Activated naive CD4-positive, alpha-beta T cell treated with anti-CD3 and anti-CD28 coated beads for 36 hours (primary cell): ENCODE measurements around the gene MYMK. TPM values are rescaled to one million over a fixed set of nuclear protein-coding genes. Genes with fewer than 3 reads are reported as not detected.
A peak's percentile ranks its signal among the peaks of the same experiment; 100 is the strongest.

Experiments used
- CTCF ChIA-PET: fragments of 350-600 bp; sonication (Branson Sonifier 250); formaldehyde crosslinking; loops from one replicate; lab custom pipeline; 2021; ENCODE audit warnings: antibody characterized with exemption; lab: Charles Lee
- DNase-seq: peaks from one replicate; pipeline ENCODE4 v3.0.0-alpha.2; 2020
- H3K27ac Mint-ChIP-seq: one replicate; pipeline ENCODE4 v1.8.0; 2021; ENCODE audit warnings: mild to moderate bottlenecking, mixed read lengths
- H3K27me3 Mint-ChIP-seq: one replicate; pipeline ENCODE4 v1.8.0; 2021; ENCODE audit warnings: low read depth, mixed read lengths
- H3K36me3 Mint-ChIP-seq: one replicate; pipeline ENCODE4 v1.8.0; 2021; ENCODE audit warnings: low read depth, mixed read lengths
- H3K4me1 Mint-ChIP-seq: one replicate; pipeline ENCODE4 v1.8.0; 2021; ENCODE audit warnings: low read depth, mixed read lengths
- H3K4me3 Mint-ChIP-seq: one replicate; pipeline ENCODE4 v1.8.0; 2021; ENCODE audit warnings: mild to moderate bottlenecking, moderate library complexity, mixed read lengths
- H3K9me3 Mint-ChIP-seq: one replicate; pipeline ENCODE4 v1.8.0; 2021; ENCODE audit warnings: mixed read lengths
- intact Hi-C: fragments of 100-400 bp; cut with micrococcal nuclease; formaldehyde crosslinking; loops from one replicate; pipeline ENCODE4 v1.15.1; 2023
- total RNA-seq, 2 experiments: library from RNA; stranded (reverse); gene quantifications; one replicate each; pipeline ENCODE4 v1.2.3, GENCODE V29; 2021

The MYMK gene
- total RNA-seq, 2 experiments from 2014 or later = not detected

- no peaks in the 10 kb centered on the region for H3K36me3 Mint-ChIP-seq
- no peaks in the 10 kb centered on the region for H3K9me3 Mint-ChIP-seq
- H3K4me1 Mint-ChIP-seq = peaks cover 3% of the 10 kb centered on the region
- CTCF ChIA-PET = interaction anchor here (0.6 to 1.5 kb wide), 2 partner anchors 251 to 273 kb away, joined by 3 read pairs; no protein-coding TSS in a partner anchor
- no peak for DNase-seq
- H3K27ac Mint-ChIP-seq = no peak overlapping the region
- intact Hi-C loops = loop anchor here (5.0 kb wide), 2 partner anchors 132 to 152 kb away; partner anchors contain the start of genes SURF1, SURF2 and SURF6
- H3K27me3 Mint-ChIP-seq = no peaks in the 10 kb centered on the region
- no peak overlapping the region for H3K4me3 Mint-ChIP-seq
Measured at GRCh38 chr9:133489253-133490190, 35.2 kb downstream of the MYMK start.

GRCh38 chr9:133488686-133489252 is 36.0 kb downstream of the MYMK start:
- H3K4me1 Mint-ChIP-seq = peaks cover 3% of the 10 kb centered on the region
- CTCF ChIA-PET = interaction anchor here (0.6 to 1.5 kb wide), 4 partner anchors 83 to 310 kb away, joined by 3 to 4 read pairs (median 3); no protein-coding TSS in a partner anchor
- no peaks in the 10 kb centered on the region for H3K36me3 Mint-ChIP-seq
- no peaks in the 10 kb centered on the region for H3K27me3 Mint-ChIP-seq
- no peak overlapping the region for H3K27ac Mint-ChIP-seq
- no peak for DNase-seq
- intact Hi-C loops = loop anchor here (5.0 kb wide), 2 partner anchors 131 to 151 kb away; partner anchors contain the start of genes SURF1, SURF2 and SURF6
- no peak overlapping the region for H3K4me3 Mint-ChIP-seq
- H3K9me3 Mint-ChIP-seq = no peaks in the 10 kb centered on the region

GRCh38 chr9:133487331-133487725 is 37.4 kb downstream of the MYMK start:
- CTCF ChIA-PET = interaction anchor here (0.6 to 3.5 kb wide), 7 partner anchors 8 to 536 kb away, joined by 3 to 16 read pairs (median 4); no protein-coding TSS in a partner anchor

GRCh38 chr9:133485531-133486260 is 39.1 kb downstream of the MYMK start:
- no peaks in the 10 kb centered on the region for H3K9me3 Mint-ChIP-seq
- peaks cover 3% of the 10 kb centered on the region for H3K4me1 Mint-ChIP-seq
- CTCF ChIA-PET = interaction anchor here (0.8 to 3.5 kb wide), 5 partner anchors 8 to 299 kb away, joined by 3 to 16 read pairs (median 6); partner anchors contain the start of gene CACFD1
- no peak overlapping the region for H3K4me3 Mint-ChIP-seq
- H3K36me3 Mint-ChIP-seq = no peaks in the 10 kb centered on the region
- H3K27me3 Mint-ChIP-seq = no peaks in the 10 kb centered on the region
- intact Hi-C loops = loop anchor here (1.0 to 5.0 kb wide), 6 partner anchors 79 to 463 kb away; partner anchors contain the start of genes SURF1, SURF2 and SURF6
- H3K27ac Mint-ChIP-seq = no peak overlapping the region
- no peak for DNase-seq

More at GRCh38 chr9:133487331-133487725, 37.4 kb downstream of the MYMK start:
- DNase-seq = no peak
- no peaks in the 10 kb centered on the region for H3K9me3 Mint-ChIP-seq
- H3K4me3 Mint-ChIP-seq = no peak overlapping the region
- H3K36me3 Mint-ChIP-seq = no peaks in the 10 kb centered on the region
- H3K27ac Mint-ChIP-seq = no peak overlapping the region
- intact Hi-C loops = loop anchor here (2.0 to 5.0 kb wide), 3 partner anchors 130 to 249 kb away; partner anchors contain the start of genes SURF1, SURF2 and SURF6
- H3K27me3 Mint-ChIP-seq = no peaks in the 10 kb centered on the region
- H3K4me1 Mint-ChIP-seq = peaks cover 3% of the 10 kb centered on the region

GRCh38 chr9:133484671-133485437 is 39.9 kb downstream of the MYMK start:
- H3K36me3 Mint-ChIP-seq = no peaks in the 10 kb centered on the region
- no peak overlapping the region for H3K4me3 Mint-ChIP-seq
- intact Hi-C loops = loop anchor here (5.0 kb wide), 2 partner anchors 128 to 148 kb away; partner anchors contain the start of genes SURF1, SURF2 and SURF6
- CTCF ChIA-PET = interaction anchor here (0.6 to 3.5 kb wide), 5 partner anchors 26 to 298 kb away, joined by 3 to 16 read pairs (median 4); partner anchors contain the start of gene CACFD1
- H3K27me3 Mint-ChIP-seq = no peaks in the 10 kb centered on the region
- DNase-seq = no peak
- H3K4me1 Mint-ChIP-seq = peaks cover 4% of the 10 kb centered on the region
- no peak overlapping the region for H3K27ac Mint-ChIP-seq
- no peaks in the 10 kb centered on the region for H3K9me3 Mint-ChIP-seq

GRCh38 chr9:133483611-133484010 is 41.1 kb downstream of the MYMK start:
- DNase-seq = no peak
- Mint-ChIP-seq H3K27me3 (no peaks in the 10 kb centered on the region), H3K4me1 (peaks cover 9% of the 10 kb centered on the region), H3K9me3 (no peaks in the 10 kb centered on the region), H3K36me3 (no peaks in the 10 kb centered on the region), H3K4me3 (no peak overlapping the region), H3K27ac (no peak overlapping the region)
- CTCF ChIA-PET = no interaction called here
- intact Hi-C loops = no loop called here

- H3K27ac Mint-ChIP-seq = no peak within 1 kb of the TSS
- intact Hi-C loops = loop anchor here (1.0 kb wide), 1 partner anchor 20 kb away; the partner anchor contains the start of gene CACFD1
Measured at GRCh38 chr9:133478851-133479711, 45.7 kb downstream of the MYMK start, which contains the start of gene SLC2A6. TSS of gene SLC2A6 (minus strand) at chr9:133479099. CDS start at chr9:133479059, 40 bp downstream.

GRCh38 chr9:133477992-133478850 is 46.5 kb downstream of the MYMK start:
- Mint-ChIP-seq H3K27me3 (no peaks in the 10 kb centered on the region), H3K36me3 (no peaks in the 10 kb centered on the region), H3K9me3 (no peaks in the 10 kb centered on the region), H3K27ac (no peak overlapping the region), H3K4me1 (peaks cover 6% of the 10 kb centered on the region), H3K4me3 (peak overlapping the region; percentile 57)
- intact Hi-C loops = no loop called here
- CTCF ChIA-PET = interaction anchor here (0.6 to 1.4 kb wide), 4 partner anchors 9 to 235 kb away, joined by 3 to 6 read pairs (median 3); no protein-coding TSS in a partner anchor
- no peak for DNase-seq

More at GRCh38 chr9:133478851-133479711, 45.7 kb downstream of the MYMK start, which contains the start of gene SLC2A6:
- Mint-ChIP-seq H3K36me3 (no peaks in the 10 kb centered on the region), H3K27me3 (no peaks in the 10 kb centered on the region), H3K4me3 (peak within 1 kb of the TSS; percentile 65), H3K4me1 (peaks cover 6% of the 10 kb centered on the region), H3K9me3 (no peaks in the 10 kb centered on the region)
- CTCF ChIA-PET = interaction anchor here (1.0 to 2.2 kb wide), 5 partner anchors 8 to 515 kb away, joined by 3 to 7 read pairs (median 3); no protein-coding TSS in a partner anchor
- DNase-seq = peak; percentile 75

GRCh38 chr9:133477461-133477860 is 47.3 kb downstream of the MYMK start:
- Mint-ChIP-seq H3K36me3 (no peaks in the 10 kb centered on the region), H3K4me1 (peaks cover 6% of the 10 kb centered on the region), H3K27me3 (no peaks in the 10 kb centered on the region), H3K4me3 (peak overlapping the region; percentile 9), H3K27ac (no peak overlapping the region), H3K9me3 (no peaks in the 10 kb centered on the region)
- intact Hi-C loops = no loop called here
- CTCF ChIA-PET = interaction anchor here (0.6 to 1.4 kb wide), 2 partner anchors 9 to 268 kb away, joined by 3 to 6 read pairs; no protein-coding TSS in a partner anchor
- no peak for DNase-seq
